ENCODE data around the gene MAST3.

- TF ChIP-seq POLR2A (IDR thresholded peaks at IDR 0.05; ENCODE audit: extremely low read depth, insufficient read length), result no peak
- TF ChIP-seq CTCF (IDR thresholded peaks at IDR 0.05; ENCODE audit: low read depth, low read length), result no peak
Measured at GRCh38 chr19:18144361-18144760, 46.8 kb downstream of the MAST3 start.

Measured in NB4 (cell line).